ENCODE data around the gene NTMT1.

GRCh38 chr9:129595311-129595741 lies 30.6 kb upstream of the NTMT1 start:
- no peak for TF ChIP-seq CTCF (IDR thresholded peaks at IDR 0.05)
- no peak for TF ChIP-seq POLR2A (IDR thresholded peaks at IDR 0.05)
- no peak for TF ChIP-seq EP300 (IDR thresholded peaks at IDR 0.05)

All from ovary (tissue), 3 donors.